ENCODE measurements around the gene INTS3. TPM values are rescaled to one million over a fixed set of nuclear protein-coding genes. Genes with fewer than 3 reads are reported as not detected.

The INTS3 gene
- total and polyA plus RNA-seq, 11 donors, result 19.6 to 41.8 (median 30.7) TPM

DNA sequence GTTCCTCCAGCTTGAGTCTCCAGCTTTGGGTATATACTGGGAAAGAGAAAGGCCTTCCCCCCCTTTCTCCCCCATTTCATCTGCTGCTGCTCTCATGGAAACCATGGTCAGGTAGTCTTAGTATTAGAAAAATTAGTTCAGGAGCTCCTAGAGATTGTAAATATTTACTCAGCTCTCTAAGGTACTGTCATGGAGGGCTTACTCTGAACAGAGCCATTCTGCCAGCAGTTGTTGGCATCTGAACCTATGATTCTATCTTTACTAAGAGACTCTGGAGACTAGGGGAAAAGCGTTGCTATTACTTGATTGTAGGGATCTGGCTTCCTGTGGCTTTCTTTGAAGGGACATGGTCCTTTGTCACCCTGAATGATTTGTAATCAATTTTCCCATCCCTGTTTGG, 6.1 kb downstream of the INTS3 start:
- ATAC-seq, result peak in 2 of 4 donors; percentile 43 to 53
- H3K4me1 ChIP-seq, result peaks cover 0 to 45% (median 25%) of the 10 kb centered on the region in 12 donors
- H3K9me3 ChIP-seq, result no peaks in the 10 kb centered on the region
- no peak for DNase-seq
- H3K27ac ChIP-seq, result peak overlapping the region in 4 of 12 donors; percentile 11 to 75 (median 30)
- TF ChIP-seq, protein P1, sequence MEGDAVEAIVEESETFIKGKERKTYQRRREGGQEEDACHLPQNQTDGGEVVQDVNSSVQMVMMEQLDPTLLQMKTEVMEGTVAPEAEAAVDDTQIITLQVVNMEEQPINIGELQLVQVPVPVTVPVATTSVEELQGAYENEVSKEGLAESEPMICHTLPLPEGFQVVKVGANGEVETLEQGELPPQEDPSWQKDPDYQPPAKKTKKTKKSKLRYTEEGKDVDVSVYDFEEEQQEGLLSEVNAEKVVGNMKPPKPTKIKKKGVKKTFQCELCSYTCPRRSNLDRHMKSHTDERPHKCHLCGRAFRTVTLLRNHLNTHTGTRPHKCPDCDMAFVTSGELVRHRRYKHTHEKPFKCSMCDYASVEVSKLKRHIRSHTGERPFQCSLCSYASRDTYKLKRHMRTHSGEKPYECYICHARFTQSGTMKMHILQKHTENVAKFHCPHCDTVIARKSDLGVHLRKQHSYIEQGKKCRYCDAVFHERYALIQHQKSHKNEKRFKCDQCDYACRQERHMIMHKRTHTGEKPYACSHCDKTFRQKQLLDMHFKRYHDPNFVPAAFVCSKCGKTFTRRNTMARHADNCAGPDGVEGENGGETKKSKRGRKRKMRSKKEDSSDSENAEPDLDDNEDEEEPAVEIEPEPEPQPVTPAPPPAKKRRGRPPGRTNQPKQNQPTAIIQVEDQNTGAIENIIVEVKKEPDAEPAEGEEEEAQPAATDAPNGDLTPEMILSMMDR (IDR thresholded peaks at IDR 0.05), result no peak
- no peak for TF ChIP-seq POLR2A (IDR thresholded peaks at IDR 0.05)
- H3K27me3 ChIP-seq, result no peaks in the 10 kb centered on the region
- H3K4me3 ChIP-seq, result no peak overlapping the region
- WGBS, 4 donors, result 36 to 45% (median 42%) methylated on average over 1 of the region's 1 CpG
- H3K36me3 ChIP-seq, result peaks cover 0 to 20% (median 3%) of the 10 kb centered on the region in 9 donors
- intact Hi-C loops (cut with DNase I), result no loop called here

DNA sequence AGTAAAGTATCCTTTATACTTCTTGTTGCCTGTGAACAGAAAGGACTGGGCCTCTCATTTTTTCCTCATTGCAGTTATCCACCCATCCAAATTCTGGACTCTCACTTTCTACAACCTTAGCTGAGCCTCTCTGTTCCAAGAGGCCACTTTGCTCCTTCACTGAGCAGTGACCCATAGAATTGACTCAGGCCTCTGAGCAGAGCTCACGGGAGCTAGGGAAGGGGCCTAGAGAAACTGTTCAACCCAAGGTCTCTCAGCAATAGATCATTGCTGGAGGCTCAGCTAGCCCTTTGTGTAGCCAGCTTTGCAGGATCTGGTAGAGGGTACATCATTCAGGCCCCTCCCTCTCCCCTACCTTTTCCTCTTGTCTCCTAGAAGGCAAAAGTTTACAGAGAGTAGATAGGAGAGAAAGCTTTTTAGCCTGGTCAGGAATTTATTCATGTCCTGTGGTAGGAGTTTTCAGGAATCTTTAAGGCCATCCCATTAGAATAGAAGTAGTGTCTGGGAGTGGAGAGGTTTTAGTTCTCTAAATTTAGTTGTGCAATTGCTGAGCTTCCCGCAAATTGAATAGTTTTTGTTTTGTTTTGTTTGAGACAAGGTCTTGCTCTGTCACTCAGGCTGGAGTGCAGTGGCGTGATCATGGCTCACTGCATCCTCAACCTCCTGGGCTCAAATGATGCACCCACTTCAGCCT, 6.7 kb downstream of the INTS3 start:
- DNase-seq (no peak), ATAC-seq (peak in 2 of 4 donors; percentile 12 to 26)
- no peak for TF ChIP-seq POLR2A (IDR thresholded peaks at IDR 0.05)
- TF ChIP-seq, protein P1 (IDR thresholded peaks at IDR 0.05), result no peak
- Histone ChIP-seq H3K4me1 (peaks cover 0 to 40% (median 19%) of the 10 kb centered on the region in 12 donors), H3K36me3 (peaks cover 0 to 25% (median 7%) of the 10 kb centered on the region in 9 donors), H3K27me3 (no peaks in the 10 kb centered on the region), H3K4me3 (no peak overlapping the region), H3K27ac (peak overlapping the region in 4 of 12 donors; percentile 11 to 75 (median 30)), H3K9me3 (no peaks in the 10 kb centered on the region)
- 80 to 92% (median 87%) methylated on average over 3 of the region's 3 CpGs for WGBS, 4 donors
- intact Hi-C loops (cut with DNase I), result loop anchor here in 1 of 10 donors (5.0 kb wide), 1 partner anchor 42 kb away; no protein-coding TSS in a partner anchor

DNA sequence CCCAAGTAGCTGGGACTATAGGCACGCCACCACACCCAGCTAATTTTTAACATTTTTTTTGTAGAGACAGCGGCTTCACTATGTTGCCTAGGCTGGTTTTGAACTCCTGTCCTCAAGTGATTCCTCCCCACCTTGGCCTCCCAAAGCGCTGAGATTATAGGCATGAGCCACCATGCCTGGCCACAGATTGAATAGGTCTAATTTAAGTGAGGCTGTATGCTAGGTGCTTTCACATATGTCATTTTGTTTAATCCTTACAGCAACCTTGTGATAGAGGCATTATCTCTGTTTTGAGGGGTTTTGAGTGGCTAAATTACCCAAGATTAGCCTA, 7.2 kb downstream of the INTS3 start:
- no peaks in the 10 kb centered on the region for H3K9me3 ChIP-seq
- H3K4me1 ChIP-seq, result peaks cover 0 to 35% (median 14%) of the 10 kb centered on the region in 12 donors
- intact Hi-C loops (cut with DNase I), result loop anchor here in 1 of 10 donors (5.0 kb wide), 1 partner anchor 43 kb away; no protein-coding TSS in a partner anchor
- H3K27me3 ChIP-seq, result no peaks in the 10 kb centered on the region
- WGBS, 4 donors, result 94 to 98% (median 94%) methylated on average over 3 of the region's 3 CpGs
- TF ChIP-seq POLR2A (IDR thresholded peaks at IDR 0.05), result no peak
- TF ChIP-seq, protein P1 (IDR thresholded peaks at IDR 0.05), result no peak
- peak overlapping the region in 1 of 12 donors; percentile 75 for H3K27ac ChIP-seq
- peaks cover 0 to 30% (median 9%) of the 10 kb centered on the region in 9 donors for H3K36me3 ChIP-seq
- no peak overlapping the region for H3K4me3 ChIP-seq
- no peak for ATAC-seq
- no peak for DNase-seq

DNA sequence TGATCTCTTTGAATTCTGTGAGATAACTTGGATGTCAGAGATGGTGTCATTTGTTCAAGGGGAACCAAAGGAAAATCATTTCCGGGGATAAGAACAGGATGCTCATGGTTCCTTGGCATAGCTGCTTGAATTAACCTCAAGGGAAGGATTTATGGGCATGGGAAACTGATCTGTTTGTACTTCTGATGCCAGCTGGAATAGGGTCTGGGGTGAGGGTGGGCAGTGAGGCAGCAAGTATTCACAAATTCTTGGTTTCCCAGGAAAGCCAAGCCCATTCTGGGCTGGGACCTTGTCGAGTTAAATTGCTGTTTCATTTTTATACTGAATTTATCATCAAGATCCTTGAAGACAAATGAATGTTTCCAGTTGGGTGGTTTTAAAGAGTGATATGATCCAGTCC, 14.1 kb downstream of the INTS3 start:
- Histone ChIP-seq H3K27me3 (no peaks in the 10 kb centered on the region), H3K4me1 (peaks cover 0 to 17% (median 0%) of the 10 kb centered on the region in 12 donors), H3K36me3 (peaks cover 0 to 83% (median 70%) of the 10 kb centered on the region in 9 donors), H3K4me3 (no peak overlapping the region), H3K9me3 (no peaks in the 10 kb centered on the region), H3K27ac (no peak overlapping the region)
- TF ChIP-seq, protein P1 (IDR thresholded peaks at IDR 0.05), result no peak
- TF ChIP-seq POLR2A (IDR thresholded peaks at IDR 0.05), result no peak
- DNase-seq (no peak), ATAC-seq (no peak)
- WGBS, 4 donors, result 60 to 74% (median 70%) methylated on average over 2 of the region's 2 CpGs
- intact Hi-C loops (cut with DNase I), result loop anchor here in 1 of 10 donors (10.0 kb wide), 1 partner anchor 167 kb away; no protein-coding TSS in a partner anchor

All from heart left ventricle (tissue), 16 donors.